HepG2 (cell line): ENCODE measurements around the gene DLX5. TPM values are rescaled to one million over a fixed set of nuclear protein-coding genes. Genes with fewer than 3 reads are reported as not detected.

Experiments used
- ATF2 ChIP-seq: sonication (generic); formaldehyde crosslinking; IDR thresholded peaks from 2 replicates; pipeline ENCODE4 v1.4.0; 2020; ENCODE audit warnings: missing genetic modification reagents
- ATF7-NPFF ChIP-seq: sonication (generic); formaldehyde crosslinking; IDR thresholded peaks from 2 replicates; pipeline ENCODE4 v1.8.1; 2023; ENCODE audit warnings: mild to moderate bottlenecking, low read depth, missing genetic modification reagents, moderate library complexity
- HMGXB3 ChIP-seq: sonication (generic); formaldehyde crosslinking; IDR thresholded peaks from 2 replicates; pipeline ENCODE4 v1.4.0; 2020; ENCODE audit warnings: missing genetic modification reagents, borderline replicate concordance
- MLXIP ChIP-seq: sonication (generic); formaldehyde crosslinking; IDR thresholded peaks from 2 replicates; pipeline ENCODE4 v1.9.0; 2021; ENCODE audit warnings: missing genetic modification reagents, borderline replicate concordance
- POLR2AphosphoS5 ChIP-seq: IDR thresholded peaks from 2 replicates; pipeline ENCODE4 v1.6.1; 2012; ENCODE audit warnings: low read depth, low read length
- RERE ChIP-seq: IDR thresholded peaks from 2 replicates; pipeline ENCODE4 v1.6.1; 2016; ENCODE audit warnings: low read depth, missing genetic modification reagents, missing compliant biosample characterization
- RXRB ChIP-seq: IDR thresholded peaks from 2 replicates; pipeline ENCODE4 v1.6.1; 2016; ENCODE audit warnings: borderline replicate concordance, missing genetic modification reagents, missing compliant biosample characterization
- ZNF275 ChIP-seq: sonication (generic); formaldehyde crosslinking; IDR thresholded peaks from 2 replicates; pipeline ENCODE4 v1.8.0; 2022; ENCODE audit warnings: missing genetic modification reagents, mild to moderate bottlenecking, inconsistent platforms, borderline replicate concordance
- ZNF383 ChIP-seq: sonication (generic); formaldehyde crosslinking; IDR thresholded peaks from 2 replicates; pipeline ENCODE4 v1.4.0; 2020; ENCODE audit warnings: missing genetic modification reagents, mild to moderate bottlenecking, borderline replicate concordance
- polyA plus RNA-seq, 8 experiments: library from polyadenylated mRNA; depleted of rRNA in 3 of 8; stranded (reverse) in 7 of 8; unstranded in 1 of 8; fragments of >200 nt; fragmentation: Illumina TruSeq in 4 of 8; extraction: Trizol in 4 of 8; gene quantifications; 2 replicates each; pipeline versions ENCODE4 v1.2.1 to v1.2.3, GENCODE V29; 2011 to 2016; ENCODE audit warnings: low read depth in 4 of 8, missing spikeins in 1 of 8, mixed read lengths in 1 of 8; ENCODE audit not compliant: insufficient read depth in 1 of 8
- total RNA-seq, 5 experiments: library from RNA; depleted of rRNA; stranded (reverse); fragments of >200 nt; fragmentation: Illumina TruSeq; extraction: Trizol; gene quantifications; 2 replicates each; pipeline ENCODE4 v1.2.3, GENCODE V29; 2016; ENCODE audit warnings: low read depth in 1 of 5

The DLX5 gene
- total and polyA plus RNA-seq, 2 of the 13 experiments (the other 11 are each of a cell fraction or from before 2014, with no cell fraction given) = not detected

GRCh38 chr7:97027427-97028234, 3.0 kb upstream of the DLX5 start (continued):
- TF ChIP-seq ATF2 (peak; percentile 44; the same call in 1 of the 2 replicates), MLXIP (no peak), RXRB (CRISPR knock-in tag) (peak; percentile 47; the same call in 1 of the 2 replicates), ZNF383 (CRISPR knock-in tag) (no peak), HMGXB3 (CRISPR knock-in tag) (no peak), ATF7-NPFF (CRISPR knock-in tag) (no peak), RERE (no peak), POLR2AphosphoS5 (no peak), ZNF275 (CRISPR knock-in tag) (no peak)
